Epithelial cell of proximal tubule (primary cell): Measurements from ENCODE around the gene CHAF1B. TPM values are rescaled to one million over a fixed set of nuclear protein-coding genes. Genes with fewer than 3 reads are reported as not detected.

Source experiments
- DNase-seq: peaks from one replicate; pipeline ENCODE4 v3.0.0-alpha.2; 2011; ENCODE audit warnings: low read depth
- H3K4me3 ChIP-seq: 2 replicates; pipeline ENCODE4 v1.5.1; 2011; ENCODE audit warnings: low read depth, mild to moderate bottlenecking, low read length
- total RNA-seq: library from RNA; depleted of rRNA; stranded (reverse); fragments of >200 nt; gene quantifications from 2 replicates; pipeline ENCODE4 v1.2.3, GENCODE V29; 2015
- TF ChIP-seq, protein P1 (sequence below): conservative IDR thresholded peaks from 2 replicates; pipeline ENCODE4 v1.5.1; 2012; ENCODE audit warnings: low read depth, mild to moderate bottlenecking, low read length

The CHAF1B gene
- total RNA-seq, 1 donor from 2014 or later = 8.5 TPM

DNA sequence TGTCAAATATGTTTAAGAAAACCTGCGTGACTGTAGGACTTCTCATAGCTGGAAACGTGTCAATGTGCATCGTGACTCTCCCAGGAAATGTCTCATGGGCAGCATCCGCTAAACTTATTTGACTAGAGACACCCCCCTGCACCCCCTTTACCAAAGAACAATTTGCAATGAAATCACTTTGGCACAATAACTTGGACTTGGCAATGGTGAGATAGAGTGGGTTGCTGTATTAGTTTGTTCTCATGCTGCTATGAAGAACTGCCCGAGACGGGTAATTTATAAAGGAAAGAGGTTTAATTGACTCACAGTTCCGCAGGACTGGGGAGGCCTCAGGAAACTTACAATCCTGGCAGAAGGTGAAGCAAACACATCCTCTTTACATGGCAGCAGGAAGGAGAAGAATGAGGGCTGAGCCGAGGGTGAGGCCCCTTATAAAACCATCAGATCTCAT, 80.9 kb downstream of the CHAF1B start:
- no peak for DNase-seq
- TF ChIP-seq, protein P1, sequence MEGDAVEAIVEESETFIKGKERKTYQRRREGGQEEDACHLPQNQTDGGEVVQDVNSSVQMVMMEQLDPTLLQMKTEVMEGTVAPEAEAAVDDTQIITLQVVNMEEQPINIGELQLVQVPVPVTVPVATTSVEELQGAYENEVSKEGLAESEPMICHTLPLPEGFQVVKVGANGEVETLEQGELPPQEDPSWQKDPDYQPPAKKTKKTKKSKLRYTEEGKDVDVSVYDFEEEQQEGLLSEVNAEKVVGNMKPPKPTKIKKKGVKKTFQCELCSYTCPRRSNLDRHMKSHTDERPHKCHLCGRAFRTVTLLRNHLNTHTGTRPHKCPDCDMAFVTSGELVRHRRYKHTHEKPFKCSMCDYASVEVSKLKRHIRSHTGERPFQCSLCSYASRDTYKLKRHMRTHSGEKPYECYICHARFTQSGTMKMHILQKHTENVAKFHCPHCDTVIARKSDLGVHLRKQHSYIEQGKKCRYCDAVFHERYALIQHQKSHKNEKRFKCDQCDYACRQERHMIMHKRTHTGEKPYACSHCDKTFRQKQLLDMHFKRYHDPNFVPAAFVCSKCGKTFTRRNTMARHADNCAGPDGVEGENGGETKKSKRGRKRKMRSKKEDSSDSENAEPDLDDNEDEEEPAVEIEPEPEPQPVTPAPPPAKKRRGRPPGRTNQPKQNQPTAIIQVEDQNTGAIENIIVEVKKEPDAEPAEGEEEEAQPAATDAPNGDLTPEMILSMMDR = no peak
- H3K4me3 ChIP-seq = no peak overlapping the region

Other genes with a start within 250 kb of the CHAF1B start
- 37.6 and 40.7 TPM in 2 replicates for gene DOP1B, start 228.6 kb upstream of the CHAF1B start, total RNA-seq
- gene MORC3, start 65.2 kb upstream of the CHAF1B start, total RNA-seq = 16.5 and 24.4 TPM in 2 replicates
- 2.6 and 5.1 TPM in 2 replicates for gene CLDN14, start 94.7 kb downstream of the CHAF1B start, total RNA-seq